ENCODE results near the gene SCN2B. TPM values are rescaled to one million over a fixed set of nuclear protein-coding genes. Genes with fewer than 3 reads are reported as not detected.

SCN2B gene
- total and polyA plus RNA-seq, 2 of the 13 experiments (the other 11 are each of a cell fraction or from before 2014, with no cell fraction given), result 0.01 to 0.02 TPM

DNA sequence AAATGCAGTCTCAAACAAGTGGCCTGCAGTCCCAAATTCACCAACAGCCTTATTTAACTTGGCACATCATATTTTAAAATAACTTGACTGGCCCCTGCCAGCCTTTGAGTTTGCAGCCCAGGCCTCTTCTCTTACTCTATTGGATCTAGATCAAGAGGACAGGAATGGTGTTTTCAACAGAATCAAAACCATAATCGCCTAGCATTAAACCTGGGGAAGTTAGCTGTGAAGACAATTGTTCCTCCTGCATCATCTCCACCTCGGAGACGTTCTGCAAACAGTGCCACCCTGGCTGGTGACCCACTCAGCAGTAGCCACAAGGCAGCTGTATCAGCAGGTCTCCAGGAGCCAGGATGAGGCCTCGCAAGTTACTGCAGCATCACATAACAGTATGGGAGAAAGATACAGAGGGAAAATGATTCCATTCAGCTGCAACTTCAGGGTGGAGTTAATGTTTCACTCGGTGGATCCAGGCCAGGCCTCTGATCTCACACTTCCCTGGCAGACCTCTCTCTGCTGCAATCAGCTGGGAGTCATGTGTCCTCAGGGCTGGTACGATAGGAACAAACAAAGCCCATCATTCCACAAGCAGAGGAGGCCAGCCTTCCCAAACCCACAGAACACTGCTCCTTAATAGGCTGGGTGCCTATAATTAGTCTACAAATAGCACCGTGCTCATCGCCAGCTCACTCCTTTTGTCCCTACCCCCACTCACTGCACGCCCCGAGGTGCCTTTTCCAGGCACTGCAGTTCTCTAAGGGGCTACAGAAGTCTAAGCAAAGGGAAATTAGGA lies 18.6 kb upstream of the SCN2B start (continued):
- peak; percentile 59 for TF ChIP-seq RARA (CRISPR knock-in tag; IDR thresholded peaks at IDR 0.05)
- TF ChIP-seq ZNF605 (CRISPR knock-in tag; IDR thresholded peaks at IDR 0.05), result peak; percentile 83
- TF ChIP-seq, protein P1, sequence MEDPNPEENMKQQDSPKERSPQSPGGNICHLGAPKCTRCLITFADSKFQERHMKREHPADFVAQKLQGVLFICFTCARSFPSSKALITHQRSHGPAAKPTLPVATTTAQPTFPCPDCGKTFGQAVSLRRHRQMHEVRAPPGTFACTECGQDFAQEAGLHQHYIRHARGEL (CRISPR knock-in tag; IDR thresholded peaks at IDR 0.05), result no peak
- TF ChIP-seq ZIK1 (CRISPR knock-in tag; IDR thresholded peaks at IDR 0.05; ENCODE audit: borderline replicate concordance, low read depth), result no peak
- no peak for TF ChIP-seq ZNF589 (CRISPR knock-in tag; conservative IDR thresholded peaks at IDR 0.05)
- TF ChIP-seq, protein P2, sequence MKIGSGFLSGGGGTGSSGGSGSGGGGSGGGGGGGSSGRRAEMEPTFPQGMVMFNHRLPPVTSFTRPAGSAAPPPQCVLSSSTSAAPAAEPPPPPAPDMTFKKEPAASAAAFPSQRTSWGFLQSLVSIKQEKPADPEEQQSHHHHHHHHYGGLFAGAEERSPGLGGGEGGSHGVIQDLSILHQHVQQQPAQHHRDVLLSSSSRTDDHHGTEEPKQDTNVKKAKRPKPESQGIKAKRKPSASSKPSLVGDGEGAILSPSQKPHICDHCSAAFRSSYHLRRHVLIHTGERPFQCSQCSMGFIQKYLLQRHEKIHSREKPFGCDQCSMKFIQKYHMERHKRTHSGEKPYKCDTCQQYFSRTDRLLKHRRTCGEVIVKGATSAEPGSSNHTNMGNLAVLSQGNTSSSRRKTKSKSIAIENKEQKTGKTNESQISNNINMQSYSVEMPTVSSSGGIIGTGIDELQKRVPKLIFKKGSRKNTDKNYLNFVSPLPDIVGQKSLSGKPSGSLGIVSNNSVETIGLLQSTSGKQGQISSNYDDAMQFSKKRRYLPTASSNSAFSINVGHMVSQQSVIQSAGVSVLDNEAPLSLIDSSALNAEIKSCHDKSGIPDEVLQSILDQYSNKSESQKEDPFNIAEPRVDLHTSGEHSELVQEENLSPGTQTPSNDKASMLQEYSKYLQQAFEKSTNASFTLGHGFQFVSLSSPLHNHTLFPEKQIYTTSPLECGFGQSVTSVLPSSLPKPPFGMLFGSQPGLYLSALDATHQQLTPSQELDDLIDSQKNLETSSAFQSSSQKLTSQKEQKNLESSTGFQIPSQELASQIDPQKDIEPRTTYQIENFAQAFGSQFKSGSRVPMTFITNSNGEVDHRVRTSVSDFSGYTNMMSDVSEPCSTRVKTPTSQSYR (CRISPR knock-in tag; IDR thresholded peaks at IDR 0.05; ENCODE audit: borderline replicate concordance), result peak; percentile 77; the same call in 1 of the 2 replicates
- TF ChIP-seq HOXA3 (CRISPR knock-in tag; IDR thresholded peaks at IDR 0.05), result peak; percentile 90
- TF ChIP-seq, protein P3, sequence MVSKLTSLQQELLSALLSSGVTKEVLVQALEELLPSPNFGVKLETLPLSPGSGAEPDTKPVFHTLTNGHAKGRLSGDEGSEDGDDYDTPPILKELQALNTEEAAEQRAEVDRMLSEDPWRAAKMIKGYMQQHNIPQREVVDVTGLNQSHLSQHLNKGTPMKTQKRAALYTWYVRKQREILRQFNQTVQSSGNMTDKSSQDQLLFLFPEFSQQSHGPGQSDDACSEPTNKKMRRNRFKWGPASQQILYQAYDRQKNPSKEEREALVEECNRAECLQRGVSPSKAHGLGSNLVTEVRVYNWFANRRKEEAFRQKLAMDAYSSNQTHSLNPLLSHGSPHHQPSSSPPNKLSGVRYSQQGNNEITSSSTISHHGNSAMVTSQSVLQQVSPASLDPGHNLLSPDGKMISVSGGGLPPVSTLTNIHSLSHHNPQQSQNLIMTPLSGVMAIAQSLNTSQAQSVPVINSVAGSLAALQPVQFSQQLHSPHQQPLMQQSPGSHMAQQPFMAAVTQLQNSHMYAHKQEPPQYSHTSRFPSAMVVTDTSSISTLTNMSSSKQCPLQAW (CRISPR knock-in tag; IDR thresholded peaks at IDR 0.05), result peak; percentile 99
- TF ChIP-seq, protein P4, sequence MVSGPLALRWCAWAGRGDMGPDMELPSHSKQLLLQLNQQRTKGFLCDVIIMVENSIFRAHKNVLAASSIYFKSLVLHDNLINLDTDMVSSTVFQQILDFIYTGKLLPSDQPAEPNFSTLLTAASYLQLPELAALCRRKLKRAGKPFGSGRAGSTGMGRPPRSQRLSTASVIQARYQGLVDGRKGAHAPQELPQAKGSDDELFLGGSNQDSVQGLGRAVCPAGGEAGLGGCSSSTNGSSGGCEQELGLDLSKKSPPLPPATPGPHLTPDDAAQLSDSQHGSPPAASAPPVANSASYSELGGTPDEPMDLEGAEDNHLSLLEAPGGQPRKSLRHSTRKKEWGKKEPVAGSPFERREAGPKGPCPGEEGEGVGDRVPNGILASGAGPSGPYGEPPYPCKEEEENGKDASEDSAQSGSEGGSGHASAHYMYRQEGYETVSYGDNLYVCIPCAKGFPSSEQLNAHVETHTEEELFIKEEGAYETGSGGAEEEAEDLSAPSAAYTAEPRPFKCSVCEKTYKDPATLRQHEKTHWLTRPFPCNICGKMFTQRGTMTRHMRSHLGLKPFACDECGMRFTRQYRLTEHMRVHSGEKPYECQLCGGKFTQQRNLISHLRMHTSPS (CRISPR knock-in tag; IDR thresholded peaks at IDR 0.05; ENCODE audit: low read depth), result 0 out of 2 replicates have a peak, but pooled peaks have one; percentile 17
- TF ChIP-seq RBFOX2 (IDR thresholded peaks at IDR 0.05; ENCODE audit: low read depth, low read length), result peak; percentile 25; the same call in 1 of the 2 replicates
- peak; percentile 39; the same call in 1 of the 2 replicates for TF ChIP-seq TBP (CRISPR knock-in tag; IDR thresholded peaks at IDR 0.05)
- TF ChIP-seq ZNF713 (CRISPR knock-in tag; IDR thresholded peaks at IDR 0.05), result 0 out of 2 replicates have a peak, but pooled peaks have one; percentile 39
- 0 out of 2 replicates have a peak, but pooled peaks have one; percentile 40 for TF ChIP-seq TOPORS (CRISPR knock-in tag; IDR thresholded peaks at IDR 0.05)
- no peak for TF ChIP-seq FOXA1 (IDR thresholded peaks at IDR 0.05)
- TF ChIP-seq FOXA1 (CRISPR knock-in tag; IDR thresholded peaks at IDR 0.05), result peak; percentile 56; the same call in 1 of the 2 replicates
- 0 out of 2 replicates have a peak, but pooled peaks have one; percentile 31 for TF ChIP-seq ZNF724P (CRISPR knock-in tag; IDR thresholded peaks at IDR 0.05; ENCODE audit: borderline replicate concordance)
- TF ChIP-seq, protein P5, sequence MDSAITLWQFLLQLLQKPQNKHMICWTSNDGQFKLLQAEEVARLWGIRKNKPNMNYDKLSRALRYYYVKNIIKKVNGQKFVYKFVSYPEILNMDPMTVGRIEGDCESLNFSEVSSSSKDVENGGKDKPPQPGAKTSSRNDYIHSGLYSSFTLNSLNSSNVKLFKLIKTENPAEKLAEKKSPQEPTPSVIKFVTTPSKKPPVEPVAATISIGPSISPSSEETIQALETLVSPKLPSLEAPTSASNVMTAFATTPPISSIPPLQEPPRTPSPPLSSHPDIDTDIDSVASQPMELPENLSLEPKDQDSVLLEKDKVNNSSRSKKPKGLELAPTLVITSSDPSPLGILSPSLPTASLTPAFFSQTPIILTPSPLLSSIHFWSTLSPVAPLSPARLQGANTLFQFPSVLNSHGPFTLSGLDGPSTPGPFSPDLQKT (CRISPR knock-in tag; IDR thresholded peaks at IDR 0.05; ENCODE audit: borderline replicate concordance), result no peak
- TF ChIP-seq, protein P6, sequence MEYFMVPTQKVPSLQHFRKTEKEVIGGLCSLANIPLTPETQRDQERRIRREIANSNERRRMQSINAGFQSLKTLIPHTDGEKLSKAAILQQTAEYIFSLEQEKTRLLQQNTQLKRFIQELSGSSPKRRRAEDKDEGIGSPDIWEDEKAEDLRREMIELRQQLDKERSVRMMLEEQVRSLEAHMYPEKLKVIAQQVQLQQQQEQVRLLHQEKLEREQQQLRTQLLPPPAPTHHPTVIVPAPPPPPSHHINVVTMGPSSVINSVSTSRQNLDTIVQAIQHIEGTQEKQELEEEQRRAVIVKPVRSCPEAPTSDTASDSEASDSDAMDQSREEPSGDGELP (IDR thresholded peaks at IDR 0.05; ENCODE audit: borderline replicate concordance, low read depth), result peak; percentile 100
- peak; percentile 97 for TF ChIP-seq TBX2 (CRISPR knock-in tag; IDR thresholded peaks at IDR 0.05; ENCODE audit: borderline replicate concordance)
- TF ChIP-seq ZBTB21 (CRISPR knock-in tag; IDR thresholded peaks at IDR 0.05), result no peak
